HepG2 (cell line): Measurements from ENCODE around the gene GATD1.

Experiments
- ARNTL ChIP-seq: sonication (generic); formaldehyde crosslinking; IDR thresholded peaks from 2 replicates; pipeline ENCODE4 v1.4.0; 2020; ENCODE audit warnings: mild to moderate bottlenecking, missing genetic modification reagents
- CEBPB ChIP-seq: IDR thresholded peaks from 2 replicates; pipeline ENCODE4 v1.6.1; 2011; ENCODE audit warnings: low read depth, low read length, improper control_type of control experiment, borderline replicate concordance
- TGIF2 ChIP-seq: IDR thresholded peaks from 2 replicates; pipeline ENCODE4 v1.6.1; 2016; ENCODE audit warnings: control low read depth, missing compliant biosample characterization
- YY1 ChIP-seq: IDR thresholded peaks from 2 replicates; pipeline ENCODE4 v1.6.1; 2011; ENCODE audit warnings: low read length, low read depth, moderate library complexity, mild to moderate bottlenecking; ENCODE audit not compliant: insufficient read depth, insufficient replicate concordance
- ZNF274 ChIP-seq: sonication (generic); formaldehyde crosslinking; IDR thresholded peaks from 2 replicates; pipeline ENCODE4 v1.5.1; 2020; ENCODE audit warnings: mild to moderate bottlenecking, missing genetic modification reagents
- ZNF772 ChIP-seq: sonication (generic); formaldehyde crosslinking; IDR thresholded peaks from 2 replicates; pipeline ENCODE4 v1.5.0; 2020; ENCODE audit warnings: mild to moderate bottlenecking, missing genetic modification reagents
- TF ChIP-seq, protein P1 (sequence below): sonication (generic); formaldehyde crosslinking; IDR thresholded peaks from 2 replicates; pipeline ENCODE4 v1.5.0; 2020; ENCODE audit warnings: mild to moderate bottlenecking, missing genetic modification reagents, moderate library complexity

DNA sequence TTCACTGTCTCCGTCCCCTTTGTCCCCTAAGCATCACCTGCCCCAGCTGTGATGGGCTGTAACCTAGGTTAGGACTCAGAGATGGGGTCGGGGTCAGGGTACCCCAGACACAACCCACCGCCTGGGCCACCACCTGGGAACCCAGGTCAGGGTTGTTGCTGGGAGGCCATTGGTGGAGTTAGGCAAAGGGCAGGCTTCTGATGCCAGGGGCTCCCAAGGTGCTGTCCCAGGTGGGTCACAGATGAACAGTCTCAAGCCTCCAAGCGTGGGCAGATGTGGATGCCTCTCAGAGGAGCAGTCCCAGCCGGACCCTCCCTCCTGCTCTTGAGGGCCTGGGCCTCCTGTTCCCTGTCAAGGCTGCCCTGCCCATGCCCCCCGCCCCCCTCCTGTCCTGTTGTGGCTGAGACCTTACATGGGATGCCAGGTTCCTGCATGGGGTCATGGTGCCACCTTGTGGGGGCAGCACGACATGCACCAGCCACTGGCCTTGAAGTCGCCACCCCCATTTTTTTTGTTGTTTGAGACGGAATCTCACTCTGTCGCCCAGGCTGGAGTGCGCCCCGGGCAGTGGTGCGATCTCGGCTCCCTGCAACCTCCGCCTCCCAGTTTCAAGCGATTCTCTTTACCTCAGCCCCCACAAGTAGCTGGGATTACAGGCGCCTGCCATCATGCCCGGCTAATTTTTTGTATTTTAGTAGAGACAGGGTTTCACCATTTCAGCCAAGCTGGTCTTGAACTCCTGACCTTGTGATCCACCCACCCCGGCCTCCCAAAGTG is 12.1 kb downstream of the GATD1 start:
- TF ChIP-seq ZNF772 (CRISPR knock-in tag) (no peak), ARNTL (CRISPR knock-in tag) (no peak), CEBPB (no peak), YY1 (no peak), ZNF274 (CRISPR knock-in tag) (no peak), TGIF2 (no peak)
- TF ChIP-seq, protein P1, sequence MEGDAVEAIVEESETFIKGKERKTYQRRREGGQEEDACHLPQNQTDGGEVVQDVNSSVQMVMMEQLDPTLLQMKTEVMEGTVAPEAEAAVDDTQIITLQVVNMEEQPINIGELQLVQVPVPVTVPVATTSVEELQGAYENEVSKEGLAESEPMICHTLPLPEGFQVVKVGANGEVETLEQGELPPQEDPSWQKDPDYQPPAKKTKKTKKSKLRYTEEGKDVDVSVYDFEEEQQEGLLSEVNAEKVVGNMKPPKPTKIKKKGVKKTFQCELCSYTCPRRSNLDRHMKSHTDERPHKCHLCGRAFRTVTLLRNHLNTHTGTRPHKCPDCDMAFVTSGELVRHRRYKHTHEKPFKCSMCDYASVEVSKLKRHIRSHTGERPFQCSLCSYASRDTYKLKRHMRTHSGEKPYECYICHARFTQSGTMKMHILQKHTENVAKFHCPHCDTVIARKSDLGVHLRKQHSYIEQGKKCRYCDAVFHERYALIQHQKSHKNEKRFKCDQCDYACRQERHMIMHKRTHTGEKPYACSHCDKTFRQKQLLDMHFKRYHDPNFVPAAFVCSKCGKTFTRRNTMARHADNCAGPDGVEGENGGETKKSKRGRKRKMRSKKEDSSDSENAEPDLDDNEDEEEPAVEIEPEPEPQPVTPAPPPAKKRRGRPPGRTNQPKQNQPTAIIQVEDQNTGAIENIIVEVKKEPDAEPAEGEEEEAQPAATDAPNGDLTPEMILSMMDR (CRISPR knock-in tag): peak; percentile 86
